HEK293 (cell line): ENCODE data around the gene DEF6.

Source experiments
- CTCF ChIP-seq: fragments of 450-650 bp; formaldehyde crosslinking; IDR thresholded peaks from 2 replicates; pipeline ENCODE4 v1.5.1; 2016; ENCODE audit warnings: missing biosample characterization, missing genetic modification characterization
- PRDM4 ChIP-seq: fragments of 450-650 bp; formaldehyde crosslinking; IDR thresholded peaks from 2 replicates; pipeline ENCODE4 v1.5.1; 2017; ENCODE audit warnings: missing biosample characterization, missing genetic modification characterization
- PRDM6 ChIP-seq: fragments of 450-650 bp; formaldehyde crosslinking; IDR thresholded peaks from 2 replicates; pipeline ENCODE4 v1.5.1; 2017; ENCODE audit warnings: missing biosample characterization, missing genetic modification characterization
- ZBTB20 ChIP-seq: fragments of 450-650 bp; formaldehyde crosslinking; IDR thresholded peaks from 2 replicates; pipeline ENCODE4 v1.5.1; 2016; ENCODE audit warnings: missing biosample characterization, missing genetic modification characterization
- ZNF112 ChIP-seq: fragments of 450-650 bp; formaldehyde crosslinking; IDR thresholded peaks from 2 replicates; pipeline ENCODE4 v1.5.0; 2017; ENCODE audit warnings: missing biosample characterization, missing genetic modification characterization
- ZNF223 ChIP-seq: fragments of 450-650 bp; formaldehyde crosslinking; IDR thresholded peaks from 2 replicates; pipeline ENCODE4 v1.5.1; 2016; ENCODE audit warnings: missing biosample characterization, missing genetic modification characterization
- ZNF24 ChIP-seq: fragments of 450-650 bp; formaldehyde crosslinking; IDR thresholded peaks from 2 replicates; pipeline ENCODE4 v1.5.1; 2016; ENCODE audit warnings: missing biosample characterization, missing genetic modification characterization
- ZNF311 ChIP-seq: fragments of 450-650 bp; formaldehyde crosslinking; IDR thresholded peaks from 2 replicates; pipeline ENCODE4 v1.5.1; 2017; ENCODE audit warnings: missing biosample characterization, missing genetic modification characterization, borderline replicate concordance
- ZNF398 ChIP-seq: fragments of 450-650 bp; formaldehyde crosslinking; IDR thresholded peaks from 2 replicates; pipeline ENCODE4 v1.5.1; 2017; ENCODE audit warnings: missing biosample characterization, missing genetic modification characterization
- ZNF501 ChIP-seq: fragments of 450-650 bp; formaldehyde crosslinking; IDR thresholded peaks from 2 replicates; pipeline ENCODE4 v1.5.1; 2016; ENCODE audit warnings: missing biosample characterization, missing genetic modification characterization
- ZNF513 ChIP-seq: fragments of 450-650 bp; IDR thresholded peaks from 2 replicates; pipeline ENCODE4 v1.5.1; 2018; ENCODE audit warnings: missing biosample characterization, missing genetic modification characterization
- ZNF561 ChIP-seq: fragments of 450-650 bp; IDR thresholded peaks from 2 replicates; pipeline ENCODE4 v1.5.1; 2018; ENCODE audit warnings: missing biosample characterization, missing genetic modification characterization, borderline replicate concordance
- ZNF664 ChIP-seq: fragments of 450-650 bp; formaldehyde crosslinking; IDR thresholded peaks from 2 replicates; pipeline ENCODE4 v1.5.1; 2016; ENCODE audit warnings: missing biosample characterization, missing genetic modification characterization
- ZNF677 ChIP-seq: fragments of 450-650 bp; IDR thresholded peaks from 2 replicates; pipeline ENCODE4 v1.5.0; 2018; ENCODE audit warnings: missing biosample characterization, mild to moderate bottlenecking, missing genetic modification characterization, moderate library complexity

GRCh38 chr6:35251949-35252348, 45.7 kb upstream of the DEF6 start:
- TF ChIP-seq CTCF (tag by site-specific recombination), result no peak
- no peak for TF ChIP-seq ZNF513
- TF ChIP-seq ZNF311 (tag by site-specific recombination), result no peak
- no peak for TF ChIP-seq ZNF24 (tag by site-specific recombination)
- no peak for TF ChIP-seq ZNF223 (tag by site-specific recombination)
- TF ChIP-seq ZNF561, result no peak
- TF ChIP-seq PRDM6 (tag by site-specific recombination), result no peak
- no peak for TF ChIP-seq ZNF112
- TF ChIP-seq PRDM4, result no peak
- TF ChIP-seq ZNF501, result no peak
- no peak for TF ChIP-seq ZNF664
- no peak for TF ChIP-seq ZNF677
- TF ChIP-seq ZBTB20, result no peak
- no peak for TF ChIP-seq ZNF398 (tag by site-specific recombination)
